Measurements from ENCODE around the gene COL17A1. TPM values are rescaled to one million over a fixed set of nuclear protein-coding genes. Genes with fewer than 3 reads are reported as not detected.

Gene COL17A1
- polyA plus RNA-seq, 1 experiment: 0.01 TPM

GRCh38 chr10:104099269-104099668 is 13.6 kb upstream of the COL17A1 start:
- Histone ChIP-seq H3K36me3 (ENCODE audit: control insufficient read depth, insufficient read depth, low read length) (no peaks in the 10 kb centered on the region), H3K27me3 (ENCODE audit: control insufficient read depth, insufficient read depth, low read length) (no peaks in the 10 kb centered on the region), H3K4me3 (ENCODE audit: low read depth, low read length) (no peak overlapping the region)
- no peak for TF ChIP-seq CTCF (IDR thresholded peaks at IDR 0.05; ENCODE audit: insufficient read depth, low read depth, low read length)
- no peak for DNase-seq (ENCODE audit: low read depth)
- CTCF ChIA-PET: interaction anchor here (1.6 to 1.8 kb wide), 2 partner anchors 40 to 54 kb away, joined by 4 to 5 read pairs; no protein-coding TSS in a partner anchor
- POLR2A ChIA-PET: no interaction called here

- H3K36me3 ChIP-seq (ENCODE audit: control insufficient read depth, insufficient read depth, low read length): no peaks in the 10 kb centered on the region
- no peaks in the 10 kb centered on the region for H3K27me3 ChIP-seq (ENCODE audit: control insufficient read depth, insufficient read depth, low read length)
- TF ChIP-seq CTCF (IDR thresholded peaks at IDR 0.05; ENCODE audit: insufficient read depth, low read depth, low read length): no peak
- no peak overlapping the region for H3K4me3 ChIP-seq (ENCODE audit: low read depth, low read length)
- ChIA-PET CTCF (interaction anchor here (1.4 kb wide), 1 partner anchor 23 kb away, joined by 3 read pairs; the partner anchor contains the start of gene SFR1), POLR2A (no interaction called here)
- DNase-seq (ENCODE audit: low read depth): no peak
Measured at GRCh38 chr10:104098358-104098925, 12.8 kb upstream of the COL17A1 start.

- Histone ChIP-seq H3K27me3 (ENCODE audit: control insufficient read depth, insufficient read depth, low read length) (no peaks in the 10 kb centered on the region), H3K36me3 (ENCODE audit: control insufficient read depth, insufficient read depth, low read length) (no peaks in the 10 kb centered on the region), H3K4me3 (ENCODE audit: low read depth, low read length) (no peak overlapping the region)
- no peak for DNase-seq (ENCODE audit: low read depth)
- POLR2A ChIA-PET: no interaction called here
- TF ChIP-seq CTCF (IDR thresholded peaks at IDR 0.05; ENCODE audit: insufficient read depth, low read depth, low read length): no peak
- CTCF ChIA-PET: interaction anchor here (0.6 kb wide), 1 partner anchor 159 kb away, joined by 3 read pairs; no protein-coding TSS in a partner anchor
Measured at GRCh38 chr10:104096692-104097091, 11.0 kb upstream of the COL17A1 start.

- ChIA-PET CTCF (no interaction called here), POLR2A (no interaction called here)
- Histone ChIP-seq H3K27me3 (ENCODE audit: control insufficient read depth, insufficient read depth, low read length) (no peaks in the 10 kb centered on the region), H3K36me3 (ENCODE audit: control insufficient read depth, insufficient read depth, low read length) (no peaks in the 10 kb centered on the region), H3K4me3 (ENCODE audit: low read depth, low read length) (no peak overlapping the region)
- TF ChIP-seq CTCF (IDR thresholded peaks at IDR 0.05; ENCODE audit: insufficient read depth, low read depth, low read length): no peak
- no peak for DNase-seq (ENCODE audit: low read depth)
Measured at GRCh38 chr10:104092749-104093148, 7.1 kb upstream of the COL17A1 start.

GRCh38 chr10:104090611-104091010 is 4.9 kb upstream of the COL17A1 start:
- Histone ChIP-seq H3K36me3 (ENCODE audit: control insufficient read depth, insufficient read depth, low read length) (no peaks in the 10 kb centered on the region), H3K27me3 (ENCODE audit: control insufficient read depth, insufficient read depth, low read length) (no peaks in the 10 kb centered on the region), H3K4me3 (ENCODE audit: low read depth, low read length) (no peak overlapping the region)
- TF ChIP-seq CTCF (IDR thresholded peaks at IDR 0.05; ENCODE audit: insufficient read depth, low read depth, low read length): no peak
- CTCF ChIA-PET: interaction anchor here (0.9 kb wide), 1 partner anchor 30 kb away, joined by 3 read pairs; no protein-coding TSS in a partner anchor
- DNase-seq (ENCODE audit: low read depth): no peak
- POLR2A ChIA-PET: no interaction called here
